Measurements from ENCODE around the gene CPLX4. TPM values are rescaled to one million over a fixed set of nuclear protein-coding genes. Genes with fewer than 3 reads are reported as not detected.
A peak's percentile ranks its signal among the peaks of the same experiment; 100 is the strongest.

CPLX4 gene, protein sequence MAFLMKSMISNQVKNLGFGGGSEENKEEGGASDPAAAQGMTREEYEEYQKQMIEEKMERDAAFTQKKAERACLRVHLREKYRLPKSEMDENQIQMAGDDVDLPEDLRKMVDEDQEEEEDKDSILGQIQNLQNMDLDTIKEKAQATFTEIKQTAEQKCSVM
- 2.4 TPM for total RNA-seq (ENCODE audit: insufficient read depth, low replicate concordance)

DNA sequence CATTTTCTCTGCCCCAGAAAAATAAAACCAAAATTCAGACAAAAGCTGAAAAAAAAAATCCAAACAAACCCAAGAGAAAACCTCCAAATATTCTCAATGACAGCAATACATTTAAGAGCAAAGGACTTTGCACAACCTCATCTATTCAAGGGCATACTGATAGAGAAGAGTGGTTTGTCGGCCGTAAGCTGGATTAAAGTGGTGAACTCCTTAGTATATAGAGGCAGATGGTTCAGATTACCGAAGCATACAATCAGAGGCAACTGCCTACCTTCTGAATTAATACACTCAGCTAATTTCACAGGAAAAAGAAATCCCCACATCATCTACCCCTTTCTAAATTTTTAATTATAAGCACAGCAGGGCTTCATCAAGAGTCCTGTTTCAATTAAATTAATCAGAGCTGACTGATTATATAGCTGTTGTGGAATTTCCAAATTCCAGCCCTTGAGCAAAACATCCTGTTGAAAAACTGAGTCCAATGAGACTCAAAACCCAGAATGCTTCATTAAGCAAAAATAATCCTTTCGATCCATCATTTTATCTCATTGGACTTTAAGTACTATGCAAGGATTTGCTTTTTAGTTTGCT, at the start of gene CPLX4:
CPLX4 (minus strand) TSS at position 190 of the 591 bp plus-strand sequence; CDS start at position 3, 187 bp downstream.
- no peak for DNase-seq (ENCODE audit: low spot score)

- no peak for DNase-seq (ENCODE audit: low spot score)
Observed at GRCh38 chr18:59360381-59360780, 41.9 kb upstream of the CPLX4 start.

- no peak for DNase-seq (ENCODE audit: low spot score)
Observed at GRCh38 chr18:59359576-59359952, 41.1 kb upstream of the CPLX4 start.

GRCh38 chr18:59358712-59359575, 40.5 kb upstream of the CPLX4 start, which contains the start of gene LMAN1:
LMAN1 (minus strand) TSS chr18:59359265; CDS start chr18:59359244, 21 bp downstream.
- peak; percentile 97 for DNase-seq (ENCODE audit: low spot score)

GRCh38 chr18:59358414-59358711, 39.9 kb upstream of the CPLX4 start:
- no peak for DNase-seq (ENCODE audit: low spot score)

GRCh38 chr18:59357928-59358327, 39.5 kb upstream of the CPLX4 start:
- peak; percentile 61 for DNase-seq (ENCODE audit: low spot score)

GRCh38 chr18:59354731-59355130, 36.3 kb upstream of the CPLX4 start:
- no peak for DNase-seq (ENCODE audit: low spot score)

GRCh38 chr18:59353079-59353680, 34.7 kb upstream of the CPLX4 start:
- DNase-seq (ENCODE audit: low spot score), result no peak

DNA sequence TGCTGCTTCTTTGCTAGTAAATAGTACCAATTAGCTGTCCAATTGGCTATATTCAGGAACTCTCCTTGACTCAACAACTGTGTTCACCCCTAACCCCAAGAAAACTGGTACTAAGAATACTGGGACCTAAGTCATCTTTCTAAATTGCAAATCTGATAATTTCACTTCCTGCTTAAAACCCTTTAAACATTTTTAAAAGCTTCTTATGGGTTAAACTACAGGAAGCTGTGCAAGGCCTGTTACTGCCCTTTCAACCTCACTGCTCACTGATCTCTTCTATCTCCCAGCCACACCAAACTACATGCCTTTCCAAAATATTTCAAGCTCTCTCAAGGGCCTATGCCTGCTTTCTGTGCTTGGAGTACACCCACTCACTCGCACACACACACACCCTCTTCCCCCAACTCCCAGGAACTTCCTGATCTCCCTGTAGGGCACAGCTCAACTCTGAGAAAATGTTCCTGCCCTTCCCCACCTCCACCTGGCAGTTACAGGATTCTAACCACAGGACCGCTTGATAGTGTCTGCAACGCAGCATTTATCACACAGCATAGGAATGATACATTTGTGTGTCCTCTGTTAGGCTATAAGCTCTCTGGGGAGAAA, 33.9 kb upstream of the CPLX4 start:
- DNase-seq (ENCODE audit: low spot score), result no peak

- DNase-seq (ENCODE audit: low spot score), result no peak
Observed at GRCh38 chr18:59345556-59345955, 27.1 kb upstream of the CPLX4 start.

- DNase-seq (ENCODE audit: low spot score), result no peak
Observed at GRCh38 chr18:59344996-59345395, 26.5 kb upstream of the CPLX4 start.

GRCh38 chr18:59343926-59344325, 25.5 kb upstream of the CPLX4 start:
- no peak for DNase-seq (ENCODE audit: low spot score)

- DNase-seq (ENCODE audit: low spot score), result no peak
Observed at GRCh38 chr18:59340817-59341216, 22.4 kb upstream of the CPLX4 start.

- DNase-seq (ENCODE audit: low spot score), result no peak
Observed at GRCh38 chr18:59340312-59340711, 21.9 kb upstream of the CPLX4 start.

- no peak for DNase-seq (ENCODE audit: low spot score)
Observed at GRCh38 chr18:59332986-59333385, 14.5 kb upstream of the CPLX4 start.

GRCh38 chr18:59328683-59329082, 10.2 kb upstream of the CPLX4 start:
- DNase-seq (ENCODE audit: low spot score), result no peak

GRCh38 chr18:59325965-59326364, 7.5 kb upstream of the CPLX4 start:
- no peak for DNase-seq (ENCODE audit: low spot score)

GRCh38 chr18:59324623-59324971, 6.1 kb upstream of the CPLX4 start:
- DNase-seq (ENCODE audit: low spot score), result no peak

DNA sequence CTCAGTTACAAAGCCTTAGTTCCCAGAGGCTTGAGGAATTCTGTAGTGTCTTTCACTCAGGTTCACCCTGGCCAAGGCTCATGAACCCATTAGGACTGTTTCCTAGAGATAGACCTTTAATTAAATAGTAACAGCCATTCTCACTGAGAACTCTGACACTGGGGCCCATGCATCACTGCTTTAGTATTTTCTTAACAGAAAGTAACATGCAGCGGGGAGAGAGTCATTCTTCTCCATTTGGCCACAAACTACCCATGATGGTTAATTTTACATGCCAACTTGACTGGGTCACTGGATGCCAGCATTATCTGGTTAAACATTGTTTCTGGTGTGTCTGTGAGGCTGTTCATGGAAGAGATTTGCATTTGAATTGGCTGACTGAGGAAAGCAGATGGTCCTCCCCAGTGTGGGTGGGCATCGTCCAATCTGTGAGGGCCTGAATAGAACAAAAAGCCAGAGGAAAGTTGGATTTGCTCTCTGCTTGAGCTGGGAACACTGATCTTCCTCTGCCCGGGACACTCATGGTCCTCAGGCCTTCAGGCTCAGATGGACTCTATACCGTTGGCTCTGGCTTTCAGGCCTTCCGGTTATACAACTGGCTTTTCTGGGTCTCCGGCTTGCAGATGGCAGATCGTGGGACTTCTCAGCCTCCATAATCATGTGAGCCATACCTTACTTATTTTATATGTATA, 5.6 kb upstream of the CPLX4 start:
- no peak for DNase-seq (ENCODE audit: low spot score)

DNA sequence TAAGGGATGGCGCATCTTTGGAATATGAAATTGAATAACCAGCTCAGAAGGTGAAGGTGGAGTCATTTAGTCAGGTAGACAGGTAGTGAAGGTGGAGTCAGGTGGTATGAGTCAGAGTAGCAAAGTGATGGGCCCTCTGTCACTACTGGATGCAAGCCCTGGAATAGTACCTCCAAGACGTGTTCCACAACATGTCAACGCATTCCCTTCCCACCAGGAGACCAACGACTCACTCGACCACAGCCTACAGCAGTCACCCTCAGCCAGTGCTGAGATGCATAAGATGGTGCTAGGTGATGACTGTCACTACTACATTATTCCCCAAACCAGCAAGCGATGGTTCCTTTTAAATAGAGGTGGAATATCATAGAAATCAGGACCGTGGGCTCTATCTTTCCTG, 6.8 kb downstream of the CPLX4 start:
- DNase-seq (ENCODE audit: low spot score), result no peak

DNA sequence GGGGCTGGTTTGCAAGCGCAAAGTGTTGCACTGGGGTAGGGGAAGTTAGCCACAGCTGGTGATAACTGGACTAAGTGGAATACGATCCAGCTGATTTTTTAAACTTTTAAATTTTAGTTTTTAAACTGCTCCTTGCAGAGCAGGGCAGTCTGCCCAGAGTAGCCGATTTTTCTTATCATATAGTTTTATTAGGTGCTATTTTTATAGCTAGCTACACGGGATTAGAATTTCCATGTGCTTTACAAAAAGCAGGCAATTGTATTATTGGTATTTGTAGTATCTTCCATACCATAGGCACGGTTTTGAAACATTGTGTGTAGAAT, 9.6 kb downstream of the CPLX4 start:
- no peak for DNase-seq (ENCODE audit: low spot score)
